Caki2 (cell line): ENCODE measurements around the gene RNPEPL1. TPM values are rescaled to one million over a fixed set of nuclear protein-coding genes. Genes with fewer than 3 reads are reported as not detected.

Source experiments
- DNase-seq: peaks from one replicate; pipeline ENCODE4 v3.0.0-alpha.2; 2015; ENCODE audit warnings: low read depth
- in situ Hi-C: cut with HindIII; loops from 2 replicates; pipeline ENCODE4 v1.10.0; 2016; ENCODE audit warnings: low sequenced_read_pairs, low pct_unique_long_range_greater_than_20kb, mixed read lengths
- total RNA-seq: library from RNA; depleted of rRNA; stranded (reverse); fragments of >200 nt; shearing (Covaris generic); gene quantifications from 2 replicates; pipeline ENCODE4 v1.2.3, GENCODE V29; 2014; ENCODE audit warnings: low replicate concordance

The RNPEPL1 gene
- total RNA-seq, 1 experiment from 2014 or later = 7.7 TPM

- in situ Hi-C loops = no loop called here
- DNase-seq = no peak
These were observed 29.3 kb downstream of the RNPEPL1 start for GRCh38 chr2:240597419-240598181.

- in situ Hi-C loops = no loop called here
- DNase-seq = no peak
These were observed 30.1 kb downstream of the RNPEPL1 start for GRCh38 chr2:240598311-240598911.

- in situ Hi-C loops = no loop called here
- DNase-seq = no peak
These were observed 30.9 kb downstream of the RNPEPL1 start for GRCh38 chr2:240599141-240599583.

GRCh38 chr2:240600451-240600961 is 32.2 kb downstream of the RNPEPL1 start:
- DNase-seq = no peak
- in situ Hi-C loops = no loop called here

GRCh38 chr2:240601061-240601830 is 33.0 kb downstream of the RNPEPL1 start:
- in situ Hi-C loops = no loop called here
- DNase-seq = no peak

- DNase-seq = no peak
- in situ Hi-C loops = no loop called here
These were observed 33.5 kb downstream of the RNPEPL1 start for GRCh38 chr2:240601831-240602160.

GRCh38 chr2:240602266-240603050 is 34.2 kb downstream of the RNPEPL1 start:
- DNase-seq = no peak
- in situ Hi-C loops = no loop called here

- no peak for DNase-seq
- in situ Hi-C loops = no loop called here
These were observed 35.0 kb downstream of the RNPEPL1 start for GRCh38 chr2:240603081-240603835.

GRCh38 chr2:240603846-240604245 is 35.6 kb downstream of the RNPEPL1 start:
- in situ Hi-C loops = no loop called here
- DNase-seq = no peak

- DNase-seq = peak; percentile 52
- in situ Hi-C loops = no loop called here
These were observed 36.1 kb downstream of the RNPEPL1 start for GRCh38 chr2:240604291-240604938.

GRCh38 chr2:240604939-240605716 is 36.8 kb downstream of the RNPEPL1 start:
- DNase-seq = no peak
- in situ Hi-C loops = no loop called here

- in situ Hi-C loops = no loop called here
- DNase-seq = no peak
These were observed 37.8 kb downstream of the RNPEPL1 start for GRCh38 chr2:240605867-240606743.

- in situ Hi-C loops = no loop called here
- DNase-seq = no peak
These were observed 43.4 kb downstream of the RNPEPL1 start for GRCh38 chr2:240611601-240612210.

GRCh38 chr2:240613781-240614180 is 45.5 kb downstream of the RNPEPL1 start:
- DNase-seq = no peak
- in situ Hi-C loops = no loop called here

GRCh38 chr2:240614391-240614790 is 46.1 kb downstream of the RNPEPL1 start:
- no peak for DNase-seq
- in situ Hi-C loops = no loop called here
